GM18519 (cell line): ENCODE data around the gene RUNX1.
"Not testable (repeated sequence)": the region's sequence is repeated elsewhere in the genome, so short reads cannot be mapped to it uniquely, and the experiment has no call there.

ENCODE experiments used
- ATAC-seq: cut with Tn5 transposase; IDR thresholded peaks from one replicate; pipeline ENCODE4 v1.9.1; 2021; ENCODE audit warnings: mild to moderate bottlenecking, moderate library complexity; ENCODE audit not compliant: unreplicated experiment, low FRiP score

RUNX1 gene

DNA sequence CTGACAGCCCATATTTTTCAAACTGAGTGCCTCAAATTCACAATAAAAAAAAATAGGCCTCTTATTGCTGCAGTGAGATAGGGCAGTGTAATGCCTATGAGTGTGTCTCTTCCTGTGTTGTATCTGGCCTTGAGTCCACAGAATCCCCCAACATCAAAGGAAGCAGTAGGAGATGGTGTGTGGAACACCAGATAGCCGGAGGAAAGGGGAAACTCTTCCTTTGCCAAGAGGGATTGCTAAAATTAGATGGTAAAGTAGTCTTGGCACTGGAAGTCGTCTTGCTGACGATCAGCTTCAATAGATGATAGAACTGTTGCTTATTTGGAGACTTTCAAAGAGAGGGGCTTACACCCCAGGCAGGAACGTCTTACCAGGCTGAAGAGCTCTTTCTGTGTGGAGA is 51.8 kb downstream of the RUNX1 start:
- no peak for ATAC-seq

DNA sequence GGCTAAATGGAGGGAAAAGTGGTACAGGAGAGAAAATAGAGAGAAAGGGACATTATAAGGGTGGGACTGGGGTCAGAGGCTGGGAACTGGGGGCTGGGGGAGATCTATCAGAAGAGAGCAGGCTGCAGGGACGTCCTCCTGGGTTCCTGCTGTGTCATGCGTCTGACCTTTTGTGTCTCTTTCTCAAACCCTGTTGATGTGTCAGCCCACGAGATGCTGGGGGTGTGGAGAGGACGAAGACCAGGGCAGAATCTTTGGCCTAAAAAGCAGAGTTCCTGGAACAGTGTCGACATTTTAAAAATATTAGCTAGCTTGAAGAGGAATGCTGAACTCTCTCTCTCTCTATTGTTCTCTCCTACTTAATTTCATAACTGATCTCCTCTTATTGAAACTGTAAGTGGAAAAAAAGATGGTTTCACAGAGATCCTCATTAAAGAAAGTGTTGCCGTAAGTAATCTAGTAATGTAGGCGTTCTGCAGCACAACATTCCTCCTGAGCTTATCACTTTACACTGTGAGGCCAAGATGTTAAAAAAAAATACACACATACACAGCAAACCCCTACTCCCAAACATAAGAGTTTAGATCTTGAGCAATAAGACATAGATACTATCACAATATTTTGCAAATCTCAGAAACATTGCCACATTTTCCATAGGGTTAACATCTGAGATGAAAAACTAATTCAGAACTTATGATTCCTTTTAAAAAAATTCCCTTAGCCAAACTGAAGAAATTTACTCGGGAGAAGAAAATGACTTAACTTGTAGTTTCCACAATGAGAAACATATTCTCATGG is 52.6 kb downstream of the RUNX1 start:
- no peak for ATAC-seq

GRCh38 chr21:34995979-34996303 is 53.2 kb downstream of the RUNX1 start:
- no peak for ATAC-seq

GRCh38 chr21:34994766-34995631 is 54.1 kb downstream of the RUNX1 start:
- no peak for ATAC-seq

DNA sequence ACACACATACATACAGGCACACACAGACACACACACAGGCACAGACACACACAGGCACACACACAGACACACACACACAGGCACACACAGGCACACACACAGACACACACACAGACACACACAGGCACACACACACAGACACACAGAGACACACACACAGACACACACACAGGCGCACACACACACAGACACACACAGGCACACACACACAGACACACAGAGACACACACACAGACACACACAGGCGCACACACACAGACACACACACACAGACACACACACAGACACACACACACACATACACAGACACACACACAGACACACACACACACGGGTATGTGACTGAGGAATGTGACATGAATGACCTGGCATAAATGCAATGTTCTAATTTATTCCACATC is 55.6 kb downstream of the RUNX1 start:
- ATAC-seq = not testable (repeated sequence)

DNA sequence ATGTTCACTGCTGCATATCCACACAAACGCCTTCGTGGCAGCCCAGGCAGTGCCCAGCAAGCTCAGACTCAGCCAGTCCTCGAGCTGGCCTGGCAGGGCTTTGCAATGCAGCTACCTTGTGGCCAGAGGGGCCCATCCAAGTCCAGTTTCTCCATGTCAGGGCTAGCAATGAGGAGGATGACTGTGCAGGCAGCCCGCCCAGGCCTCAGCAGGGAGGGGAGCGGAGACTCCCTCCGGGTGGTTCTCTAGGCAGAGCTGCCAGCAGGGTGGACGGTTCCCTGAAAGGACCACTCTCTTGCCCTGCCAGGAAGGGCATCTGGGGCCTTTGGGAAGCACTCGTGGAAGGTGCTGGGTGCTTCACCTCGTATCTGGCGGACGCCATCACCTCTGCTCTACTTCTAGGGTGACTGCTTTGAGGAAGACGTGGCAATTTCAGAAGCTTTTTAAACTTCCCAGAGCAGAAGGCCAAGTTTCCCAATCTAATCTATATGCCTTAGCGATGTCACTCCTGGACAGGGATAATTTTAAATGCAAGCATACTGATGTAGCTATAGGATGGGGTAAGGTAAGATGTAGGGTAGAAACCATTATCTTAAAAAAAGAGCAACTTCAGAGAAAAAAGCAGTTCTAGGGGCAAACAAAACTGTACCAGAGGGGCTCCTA is 56.2 kb downstream of the RUNX1 start:
- no peak for ATAC-seq

GRCh38 chr21:34992180-34992579 is 56.9 kb downstream of the RUNX1 start:
- no peak for ATAC-seq

DNA sequence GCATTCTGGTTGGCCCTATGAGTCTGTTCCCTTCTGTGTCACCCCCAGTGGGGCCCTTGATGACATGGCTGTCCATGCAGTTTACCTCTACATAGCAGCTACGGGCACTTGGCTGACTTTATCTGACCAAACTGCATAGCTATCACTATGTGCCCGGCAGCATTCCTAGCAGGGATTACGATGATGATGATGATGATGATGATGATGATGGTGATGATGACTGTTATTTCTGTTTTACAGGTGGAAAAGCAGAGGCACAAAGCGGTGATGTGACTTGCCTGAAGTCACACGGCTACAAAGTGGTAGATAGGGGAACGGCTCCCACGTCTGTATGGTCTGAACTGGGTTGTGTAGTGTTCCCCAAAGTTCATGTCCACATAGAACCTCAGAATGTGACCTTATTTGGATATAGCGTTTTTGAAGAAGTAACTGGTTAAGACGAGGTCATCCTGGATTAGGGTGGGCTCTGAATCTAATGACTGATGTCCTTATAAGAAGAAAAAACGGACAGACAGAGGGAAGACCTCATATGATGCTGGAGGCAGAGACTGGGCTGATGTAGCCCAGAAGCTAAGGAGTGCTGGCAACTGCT is 57.6 kb downstream of the RUNX1 start:
- no peak for ATAC-seq

DNA sequence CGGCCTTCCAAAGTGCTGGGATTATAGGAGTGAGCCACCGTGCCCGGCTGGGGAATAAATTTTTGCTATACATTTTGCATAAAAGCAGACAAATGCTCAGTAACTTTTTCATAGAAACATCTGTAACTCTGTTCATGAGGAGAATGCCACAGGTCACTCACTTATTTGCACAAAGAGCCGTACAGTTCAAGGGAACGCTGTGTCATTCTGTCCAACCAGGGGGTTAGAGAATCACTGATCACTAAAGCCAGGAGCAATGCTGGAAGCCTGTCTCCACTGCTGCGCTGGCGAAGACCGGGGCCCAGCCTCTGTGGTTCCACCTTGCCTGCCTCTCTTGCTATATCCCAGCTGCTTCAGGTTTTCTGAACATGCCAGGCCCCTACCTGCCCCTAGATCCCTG is 58.3 kb downstream of the RUNX1 start:
- no peak for ATAC-seq

DNA sequence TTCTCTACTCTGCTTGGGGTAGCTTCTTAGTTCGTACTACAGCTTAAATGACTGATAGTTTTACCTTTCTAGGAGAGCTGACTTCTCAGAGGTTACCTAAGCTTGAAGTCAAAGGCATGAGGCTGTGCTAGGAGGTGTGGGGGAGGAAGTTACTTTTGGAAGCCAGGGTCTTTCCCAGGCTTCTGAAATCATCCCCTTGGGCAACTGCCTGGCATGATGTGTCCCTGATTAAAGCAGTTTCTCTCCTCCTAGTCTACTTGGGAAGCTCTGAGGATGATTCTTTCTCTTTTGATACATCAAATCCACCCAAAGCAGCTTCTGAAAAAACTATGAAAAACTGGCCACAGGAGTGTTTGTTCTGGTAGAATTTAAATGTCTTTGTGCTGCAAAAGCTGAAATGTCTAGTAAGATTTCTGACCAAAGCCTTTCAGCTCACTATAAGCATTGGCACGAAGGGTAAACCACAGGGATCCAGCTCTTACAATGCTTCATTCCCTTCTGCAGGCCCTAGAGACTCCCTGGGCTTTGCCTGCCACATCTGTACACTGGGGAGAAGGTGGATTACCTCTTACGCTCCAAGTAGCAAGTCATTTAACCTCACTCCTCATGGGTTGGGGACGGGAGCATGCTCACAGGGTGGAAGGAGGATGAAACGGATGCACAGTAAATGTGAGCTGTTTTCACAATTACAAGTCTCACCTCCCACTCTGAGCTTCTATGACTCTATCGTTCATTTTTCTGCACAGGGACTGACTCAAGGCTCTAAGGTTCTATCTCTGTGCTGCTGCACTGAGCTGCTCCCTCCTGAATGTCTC is 59.6 kb downstream of the RUNX1 start:
- ATAC-seq = peak; percentile 40

DNA sequence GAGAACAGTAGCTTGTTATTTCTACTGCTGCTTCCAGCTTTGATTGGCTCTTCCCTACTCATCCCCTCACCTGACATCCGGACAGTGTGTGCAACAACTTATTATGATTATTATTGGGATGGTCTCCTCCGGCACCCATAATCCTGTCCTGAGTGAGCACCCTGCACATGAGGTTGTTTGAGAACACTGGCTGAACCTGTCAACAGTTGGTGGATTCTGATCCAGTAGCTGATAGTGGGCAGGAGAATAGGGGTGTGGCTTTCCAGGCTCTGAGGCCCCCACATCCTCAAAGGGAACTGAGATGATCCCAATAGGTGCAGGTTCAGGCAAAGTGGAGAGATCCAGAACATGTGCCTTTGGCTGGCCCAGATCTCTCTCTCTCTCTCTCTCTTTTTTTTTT is 60.5 kb downstream of the RUNX1 start:
- ATAC-seq = no peak

GRCh38 chr21:34988139-34988538 is 61.0 kb downstream of the RUNX1 start:
- ATAC-seq = no peak

GRCh38 chr21:34987501-34988072 is 61.5 kb downstream of the RUNX1 start:
- no peak for ATAC-seq

DNA sequence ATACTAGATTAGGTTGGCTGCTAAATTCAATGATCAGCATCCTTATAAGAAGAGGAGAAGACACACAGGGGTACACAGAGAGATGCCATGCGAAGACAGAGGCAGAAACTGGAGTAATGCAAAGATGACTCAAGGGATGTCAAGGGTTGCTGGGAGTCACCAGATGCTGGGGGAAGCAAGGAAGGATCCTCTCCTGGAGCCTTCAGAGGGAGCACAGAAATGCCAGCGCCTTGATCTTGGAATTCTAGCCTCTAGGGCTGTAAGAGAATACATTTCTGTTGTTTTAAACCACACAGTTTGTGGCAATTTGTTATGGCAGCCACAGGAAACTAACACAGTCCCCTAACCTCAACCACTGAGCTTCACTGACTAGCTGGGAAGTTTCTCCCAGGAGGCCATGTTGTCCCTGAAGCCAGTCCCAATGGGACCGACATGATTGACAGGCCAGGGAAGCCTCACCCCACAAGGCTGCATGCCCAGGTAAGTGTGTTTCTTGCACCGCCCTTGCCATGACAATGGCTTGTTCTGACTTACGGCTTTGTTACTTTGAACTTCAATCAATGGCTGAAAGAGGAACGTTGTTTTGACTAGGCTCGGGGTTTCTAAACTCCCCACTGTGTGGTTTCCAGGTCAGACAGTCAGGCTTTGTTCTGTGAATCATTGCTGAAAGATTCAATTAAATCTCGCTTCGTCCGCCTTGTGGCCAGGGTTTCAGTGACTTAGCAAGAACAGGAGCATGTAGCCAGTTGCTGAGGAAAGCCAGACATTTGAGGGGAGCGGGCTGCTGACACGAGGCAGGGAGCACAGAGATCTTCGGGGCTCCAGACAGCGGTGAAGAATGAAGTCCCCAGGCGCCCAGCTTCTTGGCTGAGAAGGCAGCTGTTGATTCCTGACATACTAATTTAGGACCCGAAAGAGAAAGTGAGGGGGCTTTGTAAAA is 62.3 kb downstream of the RUNX1 start:
- no peak for ATAC-seq

GRCh38 chr21:34984356-34985058 is 64.6 kb downstream of the RUNX1 start:
- no peak for ATAC-seq

DNA sequence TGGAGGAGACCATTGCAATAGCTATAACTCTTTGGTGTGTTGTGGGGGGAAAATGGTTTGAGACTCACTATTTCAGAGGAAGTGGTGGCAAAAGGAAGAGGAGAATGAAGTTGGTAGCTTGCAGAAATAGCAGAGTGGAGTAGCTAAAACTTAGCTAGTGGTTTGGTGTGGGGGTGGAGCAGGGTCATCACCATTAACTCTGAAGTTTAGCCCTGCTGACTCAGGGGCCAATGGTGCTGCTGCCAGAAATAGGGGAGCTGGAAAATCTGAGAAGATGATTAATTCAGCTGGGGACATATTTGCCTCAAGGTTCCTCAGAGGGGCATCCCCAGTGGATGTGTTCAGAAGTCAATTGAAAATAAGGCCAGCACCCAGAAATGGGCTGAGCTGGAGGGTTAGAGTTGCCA is 65.4 kb downstream of the RUNX1 start:
- no peak for ATAC-seq

DNA sequence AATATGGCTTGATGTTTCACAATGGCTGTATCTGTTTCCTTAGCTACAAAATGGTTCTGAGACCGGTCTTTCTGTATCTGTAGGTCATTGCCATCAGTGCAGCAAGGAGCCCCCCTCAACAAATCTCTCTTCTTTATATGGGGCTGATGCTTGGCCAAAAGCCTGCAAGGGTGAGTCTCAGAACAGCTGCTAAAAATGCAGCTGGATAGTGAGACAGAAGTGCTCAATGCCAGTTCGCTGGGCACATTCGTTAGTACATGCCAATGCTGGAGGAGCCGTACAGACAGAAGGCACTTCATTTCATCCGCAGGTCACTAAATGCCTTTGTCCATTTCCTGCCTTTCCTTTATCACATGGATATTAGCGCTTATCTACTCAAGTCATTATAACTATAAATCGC is 67.3 kb downstream of the RUNX1 start:
- ATAC-seq = no peak

- no peak for ATAC-seq
Measured at GRCh38 chr21:34980423-34981115, 68.5 kb downstream of the RUNX1 start.
